ENCODE results near the gene CERT1. TPM values are rescaled to one million over a fixed set of nuclear protein-coding genes. Genes with fewer than 3 reads are reported as not detected.

CERT1 gene
- total and polyA plus RNA-seq, 2 donors (not counting 3 experiments of a cell fraction or from before 2014, with no cell fraction given) = 8.0 to 21.3 TPM

GRCh38 chr5:75457161-75457560, 54.3 kb downstream of the CERT1 start:
- Histone ChIP-seq H3K4me2 (ENCODE audit: insufficient read depth, low read length) (no peak overlapping the region), H3K27ac (ENCODE audit: insufficient read depth, low read depth, low read length) (no peak overlapping the region), H3K9me1 (replicated peaks; ENCODE audit: control insufficient read depth, extremely low read depth, insufficient read depth, low read length) (no peaks in the 10 kb centered on the region), H3K4me1 (ENCODE audit: control insufficient read depth, extremely low read depth, insufficient read depth, low read length) (no peaks in the 10 kb centered on the region), H4K20me1 (replicated peaks; ENCODE audit: control insufficient read depth, extremely low read depth, insufficient read depth, low read length) (no peaks in the 10 kb centered on the region), H3K9ac (replicated peaks; ENCODE audit: extremely low read depth, insufficient read depth, low read length) (no peak overlapping the region), H3K9me3 (replicated peaks; ENCODE audit: control insufficient read depth, insufficient read depth, low read length) (no peaks in the 10 kb centered on the region), H3K27me3 (ENCODE audit: control insufficient read depth in 2 of 2, insufficient read depth in 2 of 2, low read length in 2 of 2) (no peaks in the 10 kb centered on the region), H3K36me3 (ENCODE audit: control insufficient read depth in 2 of 2, extremely low read depth in 1 of 2, insufficient read depth in 2 of 2, low read length in 2 of 2) (no peaks in the 10 kb centered on the region), H3K4me3 (replicated peaks in 1 of 3; ENCODE audit: insufficient read depth in 1 of 3, low read depth in 1 of 3, low read length in 3 of 3) (no peak overlapping the region), H3K79me2 (ENCODE audit: control insufficient read depth, insufficient read depth, low read length) (peaks cover 4% of the 10 kb centered on the region), H2AFZ (ENCODE audit: low read depth, low read length) (no peak overlapping the region)
- ChIA-PET CTCF (no interaction called here), POLR2A (no interaction called here)
- DNase-seq (ENCODE audit: low read depth, low spot score) (no peak), FAIRE-seq (no peak)
- dilution Hi-C loops (cut with MboI; ENCODE audit: extremely low pct_ligation_motif_present, low sequenced_read_pairs) = no loop called here
- TF ChIP-seq MYC (IDR thresholded peaks at IDR 0.05; ENCODE audit: low read depth, low read length) = no peak
- no peak for TF ChIP-seq FOS (IDR thresholded peaks at IDR 0.05; ENCODE audit: borderline replicate concordance, insufficient read depth, low read length)
- TF ChIP-seq GATA2 (IDR thresholded peaks at IDR 0.05; ENCODE audit: insufficient read depth, insufficient read length, low read depth, low read length) = no peak
- no TSS peak for BruUV-seq (replicated peaks)
- intact Hi-C loops (cut with micrococcal nuclease) = no loop called here

GRCh38 chr5:75450069-75450468, 61.4 kb downstream of the CERT1 start:
- no peak overlapping the region for H3K4me3 ChIP-seq (replicated peaks in 1 of 3; ENCODE audit: insufficient read depth in 1 of 3, low read depth in 1 of 3, low read length in 3 of 3)
- no peak overlapping the region for H3K27ac ChIP-seq (ENCODE audit: insufficient read depth, low read depth, low read length)
- FAIRE-seq (no peak), DNase-seq (ENCODE audit: low read depth, low spot score) (no peak)
- H3K4me2 ChIP-seq (ENCODE audit: insufficient read depth, low read length) = no peak overlapping the region
- H3K9me3 ChIP-seq (replicated peaks; ENCODE audit: control insufficient read depth, insufficient read depth, low read length) = no peaks in the 10 kb centered on the region
- H4K20me1 ChIP-seq (replicated peaks; ENCODE audit: control insufficient read depth, extremely low read depth, insufficient read depth, low read length) = no peaks in the 10 kb centered on the region
- intact Hi-C loops (cut with micrococcal nuclease) (no loop called here), dilution Hi-C loops (cut with MboI; ENCODE audit: extremely low pct_ligation_motif_present, low sequenced_read_pairs) (no loop called here)
- ChIA-PET CTCF (no interaction called here), POLR2A (no interaction called here)
- no peaks in the 10 kb centered on the region for H3K27me3 ChIP-seq (ENCODE audit: control insufficient read depth in 2 of 2, insufficient read depth in 2 of 2, low read length in 2 of 2)
- H2AFZ ChIP-seq (ENCODE audit: low read depth, low read length) = no peak overlapping the region
- no peaks in the 10 kb centered on the region for H3K4me1 ChIP-seq (ENCODE audit: control insufficient read depth, extremely low read depth, insufficient read depth, low read length)
- H3K9me1 ChIP-seq (replicated peaks; ENCODE audit: control insufficient read depth, extremely low read depth, insufficient read depth, low read length) = no peaks in the 10 kb centered on the region
- H3K36me3 ChIP-seq (ENCODE audit: control insufficient read depth in 2 of 2, extremely low read depth in 1 of 2, insufficient read depth in 2 of 2, low read length in 2 of 2) = no peaks in the 10 kb centered on the region
- H3K9ac ChIP-seq (replicated peaks; ENCODE audit: extremely low read depth, insufficient read depth, low read length) = no peak overlapping the region
- BruUV-seq (replicated peaks) = no TSS peak
- H3K79me2 ChIP-seq (ENCODE audit: control insufficient read depth, insufficient read depth, low read length) = peaks cover 2% of the 10 kb centered on the region
- no peak for TF ChIP-seq GATA2 (IDR thresholded peaks at IDR 0.05; ENCODE audit: insufficient read depth, insufficient read length, low read depth, low read length)
- TF ChIP-seq POLR2A (IDR thresholded peaks at IDR 0.05; ENCODE audit: low read depth, low read length) = no peak
- no peak for TF ChIP-seq CTCF (IDR thresholded peaks at IDR 0.05; ENCODE audit: extremely low read depth in 1 of 2, insufficient read depth in 1 of 2, low read depth in 1 of 2, low read length in 2 of 2)
- TF ChIP-seq MAX (IDR thresholded peaks at IDR 0.05; ENCODE audit: insufficient read depth, insufficient read length) = no peak
- no peak for TF ChIP-seq FOS (IDR thresholded peaks at IDR 0.05; ENCODE audit: borderline replicate concordance, insufficient read depth, low read length)
- no peak for TF ChIP-seq EZH2 (IDR thresholded peaks at IDR 0.05; ENCODE audit: borderline replicate concordance, low read depth, low read length, severe bottlenecking)
- TF ChIP-seq MYC (IDR thresholded peaks at IDR 0.05; ENCODE audit: low read depth, low read length) = no peak
- no peak for TF ChIP-seq JUN (IDR thresholded peaks at IDR 0.05; ENCODE audit: borderline replicate concordance, insufficient read depth, insufficient read length, low read depth)
- no peak for TF ChIP-seq POLR2AphosphoS5 (IDR thresholded peaks at IDR 0.05; ENCODE audit: insufficient read depth, low read depth, low read length)

Measured in endothelial cell of umbilical vein (primary cell).